GM19468 (cell line): Measurements from ENCODE around the gene KHNYN.

Experiments
- ATAC-seq: cut with Tn5 transposase; IDR thresholded peaks from one replicate; pipeline ENCODE4 v1.9.1; 2021; ENCODE audit warnings: mild to moderate bottlenecking, moderate library complexity, moderate number of reproducible peaks; ENCODE audit not compliant: unreplicated experiment; ENCODE audit errors: extremely low read depth

KHNYN gene

DNA sequence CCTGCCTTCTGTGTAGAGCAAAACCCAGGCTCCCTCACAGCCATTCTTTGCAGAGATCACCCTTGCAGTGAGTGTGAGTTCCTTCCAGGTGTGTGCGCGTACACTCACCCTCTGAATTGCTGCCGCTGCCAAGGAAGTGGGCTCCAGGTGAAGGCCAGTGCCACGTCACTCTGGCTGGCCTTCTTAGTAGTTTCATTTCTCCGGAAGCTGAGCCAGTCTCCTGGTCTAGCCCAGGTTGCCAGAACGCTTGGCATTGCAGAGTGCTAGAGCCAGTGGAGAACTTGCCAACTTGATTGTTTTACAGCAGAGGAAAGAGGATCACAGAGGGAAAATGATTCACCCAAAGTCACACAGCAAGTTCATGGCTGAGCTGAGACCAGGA lies 11.3 kb upstream of the KHNYN start:
- no peak for ATAC-seq

DNA sequence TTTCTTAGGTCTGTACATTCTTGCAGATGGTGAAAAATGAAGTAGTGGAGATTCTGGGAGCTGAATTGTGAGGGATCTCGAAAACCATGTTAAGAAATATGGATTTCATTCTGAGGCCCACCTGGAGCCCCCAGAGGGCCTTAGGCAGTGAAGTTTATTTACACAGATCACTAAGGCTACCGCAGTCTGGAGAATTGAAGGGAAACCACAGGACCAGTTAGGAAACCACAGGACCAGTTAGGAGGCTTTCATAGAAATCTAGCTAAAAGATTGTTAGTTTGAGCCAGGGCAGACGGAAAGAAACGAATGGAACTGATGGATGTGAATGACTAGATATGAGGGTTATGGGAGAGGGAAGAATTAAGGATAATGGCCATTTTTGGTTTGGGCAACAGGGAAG lies 7.5 kb upstream of the KHNYN start:
- ATAC-seq: no peak

DNA sequence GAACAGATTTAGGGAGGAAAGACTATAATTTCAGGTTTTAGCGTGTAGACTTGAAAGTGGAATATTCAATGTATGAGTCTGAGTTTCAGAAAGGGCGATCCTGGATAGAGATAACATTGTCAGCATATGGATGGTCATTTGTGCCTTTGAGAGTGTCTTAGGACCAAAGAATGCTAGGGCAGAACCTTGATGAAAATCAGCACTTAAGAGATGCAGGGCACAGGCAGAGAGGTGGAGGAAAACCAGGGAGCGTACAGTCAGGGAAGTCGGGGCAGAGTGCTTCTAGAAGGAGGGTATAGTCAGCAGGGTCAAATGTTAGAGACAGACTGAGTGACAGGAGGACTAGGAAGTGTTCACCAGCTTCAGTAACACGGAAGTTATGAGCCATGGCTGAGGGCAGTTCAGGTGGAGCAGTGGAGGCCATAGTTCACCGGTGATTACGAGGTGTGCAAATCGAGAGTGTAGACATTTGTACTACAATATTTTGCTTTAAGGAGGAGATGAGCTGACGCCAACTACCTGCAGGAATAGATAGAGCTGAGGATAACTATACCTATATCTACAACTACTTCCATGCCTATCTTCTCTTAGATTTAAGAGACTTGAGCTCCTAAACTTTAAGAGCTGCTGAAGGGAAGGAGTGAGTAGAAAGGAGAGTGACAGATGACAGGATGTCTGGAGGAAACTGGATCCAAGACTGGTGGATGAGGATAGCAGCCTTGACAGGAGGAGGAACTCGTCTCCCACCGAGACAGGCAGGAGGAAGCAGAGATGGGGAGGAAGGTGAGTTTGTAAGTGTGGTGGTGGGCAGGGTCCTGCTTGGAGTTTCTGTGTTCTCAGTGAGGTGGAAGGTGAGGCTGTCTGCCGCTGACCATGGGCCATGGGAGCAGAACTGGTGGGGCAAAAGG lies 6.8 kb upstream of the KHNYN start:
- no peak for ATAC-seq

DNA sequence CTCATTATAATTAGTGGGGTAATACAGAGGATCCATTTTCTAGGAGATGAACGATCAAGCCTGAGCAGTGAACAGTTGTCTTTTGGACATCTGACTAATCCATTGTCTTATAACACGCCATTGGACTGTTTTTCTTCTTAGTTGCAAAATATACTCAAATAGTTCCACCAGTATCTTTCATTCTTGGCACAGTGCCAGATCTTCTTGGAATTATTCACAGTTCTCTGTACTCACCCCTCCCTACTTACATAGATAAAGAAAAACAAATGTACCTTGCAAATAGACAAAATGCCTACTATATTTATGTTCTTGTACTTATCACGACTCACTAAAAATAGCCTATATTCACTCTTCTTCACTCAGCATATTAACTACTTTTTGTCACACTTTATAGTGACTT lies 4.0 kb upstream of the KHNYN start:
- no peak for ATAC-seq

DNA sequence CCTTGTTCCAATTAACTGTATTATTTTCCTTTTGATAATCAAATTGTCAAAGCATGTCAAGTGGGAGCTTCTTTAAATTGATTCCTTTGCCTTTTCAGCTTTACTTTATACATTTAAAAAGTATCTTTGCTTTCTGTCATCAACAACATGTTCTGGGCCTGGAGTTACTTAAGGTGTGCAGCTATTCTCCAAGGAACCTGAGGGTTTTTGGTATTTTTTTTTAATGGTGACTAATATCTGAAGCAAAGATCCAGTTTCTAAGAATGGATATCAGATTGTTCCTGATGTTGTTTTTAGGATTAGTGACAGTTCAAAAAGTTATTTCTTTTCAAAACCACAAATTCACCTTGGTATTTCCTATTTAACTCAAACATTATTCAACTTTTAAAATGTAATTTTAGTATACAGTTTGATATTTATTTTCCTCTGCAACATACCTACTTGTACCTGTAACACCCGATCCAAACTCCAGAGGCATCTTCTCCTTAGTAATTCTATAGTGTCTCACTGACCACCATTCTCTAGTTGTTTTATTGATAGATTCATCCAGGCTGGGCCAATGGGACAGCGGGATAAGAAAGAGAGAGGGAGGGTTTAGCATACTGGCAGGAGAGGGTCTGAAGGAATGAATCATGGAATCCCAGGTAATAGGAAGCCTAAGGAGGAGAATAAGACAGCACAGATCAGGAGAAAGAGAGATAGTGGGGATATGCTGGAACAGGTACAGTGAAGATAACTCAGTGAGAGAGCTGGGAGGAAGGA lies 3.4 kb upstream of the KHNYN start:
- no peak for ATAC-seq

DNA sequence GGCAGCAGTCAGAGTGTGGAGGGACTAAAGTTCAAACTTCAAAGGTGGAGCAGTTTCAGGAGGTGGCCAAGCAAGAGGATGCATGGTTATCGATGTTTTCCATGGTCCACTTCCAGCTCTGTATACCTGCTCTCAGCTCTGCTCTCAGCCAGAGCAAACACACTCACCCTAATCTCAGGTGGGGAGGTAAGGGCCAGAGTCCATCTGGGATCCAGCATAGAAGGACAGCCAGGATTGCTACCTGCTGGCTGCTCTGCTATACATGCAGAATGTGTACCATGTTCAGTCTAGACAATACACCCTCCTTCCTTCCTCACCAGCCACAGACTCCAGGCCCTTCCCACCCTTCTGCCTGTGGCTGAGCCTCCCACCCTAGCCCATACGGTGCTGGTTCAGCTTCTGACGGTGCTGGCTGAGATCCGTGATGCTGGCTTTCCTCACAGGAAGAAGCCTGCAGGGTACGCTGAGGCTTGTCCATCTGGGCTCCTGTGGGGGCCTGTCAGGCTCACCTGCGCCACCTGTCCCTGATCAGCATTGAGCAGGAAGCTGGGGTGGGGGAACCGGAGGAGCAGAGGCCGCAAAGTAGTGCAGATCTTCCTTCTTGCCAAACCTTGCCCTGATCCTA lies 2.7 kb upstream of the KHNYN start:
- no peak for ATAC-seq

DNA sequence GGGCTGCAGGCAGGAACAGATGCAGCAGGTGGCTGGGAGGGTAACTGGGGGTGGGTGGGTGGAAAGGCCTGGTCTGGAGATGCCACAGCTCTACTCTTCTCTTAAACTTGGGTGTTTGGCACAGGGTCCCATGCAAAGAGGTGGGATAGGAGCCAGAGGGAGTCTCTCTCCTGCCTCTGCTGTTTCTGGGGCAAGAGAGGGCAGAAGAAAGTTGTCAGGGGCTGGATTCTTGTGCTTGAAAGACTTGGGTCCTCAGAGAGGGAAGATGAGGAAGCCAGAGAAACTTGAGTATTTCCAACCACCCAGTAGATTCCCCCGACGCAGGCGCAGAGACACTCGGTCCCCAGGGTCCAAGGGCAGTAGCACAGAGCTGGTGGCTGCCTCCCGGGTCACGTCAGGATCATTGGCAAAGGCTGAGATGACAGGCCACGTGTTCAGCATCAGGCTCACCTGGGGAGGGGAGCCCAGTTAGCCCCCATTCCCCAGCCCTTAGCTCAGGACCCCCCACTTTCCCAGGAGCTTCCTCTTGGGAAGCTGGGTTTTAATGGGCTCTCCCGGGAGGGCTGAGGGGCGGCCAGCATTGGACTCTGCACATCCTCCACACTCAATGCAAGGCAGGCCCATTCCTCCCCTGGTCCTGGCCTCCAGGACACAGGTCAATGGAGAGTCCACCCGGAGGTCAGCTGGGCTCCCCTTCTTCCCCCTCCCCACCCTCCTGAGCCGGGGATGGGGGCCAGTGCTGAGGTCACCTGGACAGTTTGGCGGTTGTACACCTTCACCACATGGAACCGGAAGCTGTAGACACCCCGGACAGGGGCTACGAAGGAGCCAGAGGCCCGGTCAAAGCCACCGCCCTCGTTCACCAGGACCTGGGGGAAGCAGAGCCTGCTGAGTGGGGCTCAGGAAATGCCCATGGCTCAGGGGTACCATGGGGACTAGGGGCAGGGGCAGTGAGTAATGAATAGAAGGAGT lies 1.9 kb upstream of the KHNYN start:
- ATAC-seq: no peak

DNA sequence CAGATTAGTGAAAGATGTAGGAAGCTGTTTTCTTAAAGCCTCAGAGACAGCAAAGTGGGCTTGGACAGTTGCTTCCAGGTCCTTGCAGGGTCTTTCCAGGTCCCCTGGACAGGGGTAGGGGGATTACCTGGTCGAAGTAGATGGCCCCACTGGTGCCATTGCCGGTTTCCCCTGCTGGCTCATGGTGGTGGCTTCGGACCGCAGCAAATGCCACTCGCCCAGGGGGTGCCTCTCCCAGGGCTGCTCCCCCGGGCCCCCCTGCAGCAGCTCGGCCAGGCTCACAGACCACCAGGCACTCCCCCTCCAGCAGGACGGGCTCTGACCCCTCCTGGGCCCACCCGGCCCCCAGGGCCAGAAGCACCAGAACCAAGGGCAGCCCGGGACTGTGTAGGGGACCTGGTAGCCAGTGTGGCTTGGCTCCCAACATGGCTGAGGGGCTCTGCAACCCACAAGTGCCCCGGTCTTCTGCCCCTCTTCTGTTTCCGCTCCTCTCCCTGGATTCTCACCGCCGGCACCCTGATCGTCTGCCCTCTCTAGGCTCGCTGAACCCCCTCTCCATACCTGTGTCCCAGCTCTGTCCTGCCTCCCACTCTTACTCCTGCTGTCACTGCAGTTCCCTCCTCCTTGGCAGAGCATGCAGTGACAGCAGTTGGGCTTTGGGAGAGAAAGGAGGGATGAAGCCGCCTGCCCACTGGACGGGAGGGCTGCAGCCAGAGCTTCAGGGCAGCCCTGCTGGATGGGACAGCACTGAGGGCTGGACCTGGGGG lies 943 bp upstream of the KHNYN start:
- ATAC-seq: no peak

DNA sequence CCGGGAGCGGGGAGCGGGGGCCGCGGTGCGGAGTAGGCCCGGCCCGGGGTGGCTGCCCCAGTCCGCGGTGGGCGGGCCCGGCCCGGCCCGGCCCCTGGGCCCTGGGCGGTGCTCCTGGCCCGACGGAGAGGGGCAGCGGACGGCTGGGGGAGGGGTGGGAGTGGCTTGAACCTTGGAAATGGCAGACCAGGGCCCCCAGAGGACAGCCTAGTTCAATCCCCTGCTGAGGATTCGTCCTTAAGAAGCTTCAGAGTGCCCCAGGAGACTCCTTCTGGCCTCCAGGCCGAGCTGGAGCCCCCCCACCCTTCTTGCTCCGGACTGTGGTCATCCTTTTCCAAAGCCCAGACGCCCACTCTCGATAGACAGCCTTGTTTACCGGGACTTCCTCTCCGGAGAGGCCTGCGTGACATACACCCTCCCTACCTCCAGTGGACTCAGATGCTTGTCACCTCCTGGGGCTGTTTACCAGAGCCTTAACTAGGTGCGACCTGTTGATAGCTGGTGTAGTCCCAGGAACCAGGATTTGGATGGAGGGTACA lies 458 bp downstream of the KHNYN start:
- ATAC-seq: peak; percentile 13

DNA sequence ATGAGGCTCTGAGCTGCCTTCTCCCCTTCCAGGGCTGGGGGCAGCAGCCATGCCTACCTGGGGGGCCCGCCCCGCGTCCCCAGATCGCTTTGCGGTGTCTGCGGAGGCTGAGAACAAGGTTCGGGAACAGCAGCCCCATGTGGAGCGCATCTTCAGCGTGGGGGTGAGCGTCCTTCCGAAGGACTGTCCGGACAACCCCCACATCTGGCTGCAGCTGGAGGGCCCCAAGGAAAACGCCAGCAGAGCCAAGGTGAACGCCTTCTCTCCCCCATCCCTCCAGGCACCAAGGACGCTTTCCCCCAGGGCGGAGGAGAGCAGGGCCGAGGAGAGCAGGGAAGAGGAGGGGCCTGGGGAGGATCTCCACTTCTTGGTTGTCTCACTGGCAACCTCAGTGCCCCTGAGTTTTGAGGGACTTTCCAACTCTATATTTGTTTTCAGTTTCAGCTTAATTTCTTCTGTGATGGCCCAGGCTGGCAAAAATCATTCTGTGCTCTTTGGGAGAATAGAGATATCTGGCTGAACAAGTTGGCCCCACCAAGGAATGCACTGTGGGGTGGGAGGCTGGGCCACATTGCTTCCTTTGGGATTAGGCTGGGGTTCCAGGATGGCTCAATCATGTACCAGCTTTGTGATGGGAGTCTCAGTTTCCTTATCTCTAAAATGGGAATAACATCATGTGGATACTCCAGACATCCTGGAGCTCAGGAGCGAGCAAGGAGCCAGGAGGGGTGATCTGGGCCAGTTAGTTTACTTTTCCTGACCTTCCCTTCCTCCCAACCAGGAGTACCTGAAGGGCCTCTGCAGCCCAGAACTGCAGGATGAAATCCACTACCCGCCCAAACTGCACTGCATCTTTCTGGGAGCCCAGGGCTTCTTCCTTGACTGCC lies 1.2 kb downstream of the KHNYN start:
- no peak for ATAC-seq

DNA sequence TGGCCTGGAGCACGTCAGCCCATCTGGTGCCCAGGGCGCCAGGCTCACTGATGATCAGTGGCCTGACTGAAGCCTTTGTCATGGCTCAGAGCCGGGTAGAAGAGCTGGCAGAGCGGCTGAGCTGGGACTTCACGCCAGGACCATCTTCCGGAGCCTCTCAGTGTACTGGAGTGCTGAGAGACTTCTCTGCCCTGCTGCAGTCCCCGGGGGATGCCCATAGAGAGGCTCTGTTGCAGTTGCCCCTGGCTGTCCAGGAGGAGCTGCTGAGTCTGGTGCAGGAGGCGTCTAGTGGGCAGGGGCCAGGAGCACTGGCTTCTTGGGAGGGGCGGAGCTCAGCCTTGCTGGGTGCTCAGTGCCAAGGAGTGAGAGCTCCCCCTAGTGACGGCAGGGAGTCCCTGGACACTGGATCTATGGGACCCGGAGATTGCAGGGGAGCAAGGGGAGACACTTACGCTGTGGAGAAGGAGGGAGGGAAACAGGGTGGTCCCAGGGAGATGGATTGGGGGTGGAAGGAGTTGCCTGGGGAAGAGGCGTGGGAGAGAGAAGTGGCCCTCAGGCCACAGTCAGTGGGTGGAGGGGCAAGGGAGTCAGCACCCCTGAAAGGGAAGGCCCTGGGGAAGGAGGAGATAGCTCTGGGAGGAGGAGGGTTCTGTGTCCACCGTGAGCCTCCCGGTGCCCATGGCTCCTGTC lies 2.0 kb downstream of the KHNYN start:
- peak; percentile 46 for ATAC-seq

DNA sequence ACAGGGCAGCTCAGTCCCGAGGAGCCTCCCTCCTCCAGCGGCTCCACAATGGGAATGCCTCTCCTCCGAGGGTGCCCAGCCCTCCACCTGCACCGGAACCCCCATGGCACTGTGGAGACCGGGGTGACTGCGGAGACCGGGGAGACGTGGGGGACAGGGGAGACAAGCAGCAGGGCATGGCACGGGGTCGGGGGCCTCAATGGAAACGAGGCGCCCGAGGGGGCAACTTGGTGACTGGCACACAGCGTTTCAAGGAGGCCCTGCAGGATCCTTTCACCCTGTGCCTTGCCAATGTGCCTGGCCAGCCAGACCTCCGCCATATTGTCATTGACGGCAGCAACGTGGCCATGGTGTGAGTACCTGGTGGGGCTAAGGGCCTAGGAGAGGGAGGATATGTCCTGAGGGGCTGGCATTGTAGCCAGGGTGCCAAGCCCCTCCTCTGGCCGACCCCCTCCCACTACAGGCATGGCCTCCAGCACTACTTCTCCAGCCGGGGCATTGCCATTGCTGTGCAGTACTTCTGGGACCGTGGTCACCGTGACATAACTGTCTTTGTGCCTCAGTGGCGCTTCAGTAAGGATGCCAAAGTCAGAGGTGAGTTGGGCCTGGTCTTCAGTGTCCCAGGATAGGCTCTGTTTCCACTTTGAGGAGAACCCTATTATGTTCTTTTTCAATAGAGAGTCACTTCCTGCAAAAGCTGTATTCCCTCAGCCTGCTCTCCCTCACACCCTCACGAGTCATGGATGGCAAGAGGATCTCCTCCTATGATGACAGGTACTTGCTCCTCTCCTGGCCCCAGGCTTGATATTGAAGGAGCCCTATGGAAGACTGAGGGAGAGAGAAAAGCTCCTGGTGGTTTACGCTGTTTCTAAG lies 2.7 kb downstream of the KHNYN start:
- no peak for ATAC-seq

DNA sequence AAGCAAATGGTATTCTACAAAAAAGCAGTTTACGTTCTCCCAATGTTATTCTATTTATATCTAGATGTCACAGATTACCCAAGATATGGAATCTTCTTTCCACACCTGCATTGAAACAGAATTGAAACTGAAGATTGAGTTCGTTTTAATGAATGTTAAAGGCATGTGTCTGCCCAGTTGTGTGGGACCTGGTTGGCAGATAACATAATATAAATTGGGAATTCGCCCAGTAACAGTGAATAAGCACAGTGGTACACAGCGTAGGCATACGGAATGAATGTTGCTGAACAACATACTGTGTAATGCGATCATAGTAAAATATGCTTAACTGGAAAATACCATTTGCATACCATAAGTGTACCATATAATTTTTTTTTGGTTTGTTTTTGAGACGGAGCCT lies 4.3 kb downstream of the KHNYN start:
- no peak for ATAC-seq

DNA sequence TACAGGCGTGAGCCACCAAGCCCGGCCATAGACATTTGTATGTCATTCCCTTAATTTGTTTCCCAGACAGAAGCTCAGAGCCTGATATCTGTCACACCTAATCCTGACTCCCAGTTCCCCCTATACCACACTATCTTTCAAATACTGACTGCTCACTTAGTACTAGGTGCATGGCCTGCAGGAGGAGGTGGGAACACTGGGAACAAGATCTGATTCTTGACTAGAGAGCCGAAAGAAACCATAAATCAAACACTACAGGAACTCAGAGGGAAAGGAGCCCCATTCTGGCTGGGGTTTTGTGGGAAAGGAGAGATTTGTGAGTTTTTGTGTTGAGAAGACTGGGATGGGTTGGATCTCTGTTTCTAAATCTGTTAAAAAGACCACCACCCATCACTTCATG lies 4.9 kb downstream of the KHNYN start:
- ATAC-seq: no peak

DNA sequence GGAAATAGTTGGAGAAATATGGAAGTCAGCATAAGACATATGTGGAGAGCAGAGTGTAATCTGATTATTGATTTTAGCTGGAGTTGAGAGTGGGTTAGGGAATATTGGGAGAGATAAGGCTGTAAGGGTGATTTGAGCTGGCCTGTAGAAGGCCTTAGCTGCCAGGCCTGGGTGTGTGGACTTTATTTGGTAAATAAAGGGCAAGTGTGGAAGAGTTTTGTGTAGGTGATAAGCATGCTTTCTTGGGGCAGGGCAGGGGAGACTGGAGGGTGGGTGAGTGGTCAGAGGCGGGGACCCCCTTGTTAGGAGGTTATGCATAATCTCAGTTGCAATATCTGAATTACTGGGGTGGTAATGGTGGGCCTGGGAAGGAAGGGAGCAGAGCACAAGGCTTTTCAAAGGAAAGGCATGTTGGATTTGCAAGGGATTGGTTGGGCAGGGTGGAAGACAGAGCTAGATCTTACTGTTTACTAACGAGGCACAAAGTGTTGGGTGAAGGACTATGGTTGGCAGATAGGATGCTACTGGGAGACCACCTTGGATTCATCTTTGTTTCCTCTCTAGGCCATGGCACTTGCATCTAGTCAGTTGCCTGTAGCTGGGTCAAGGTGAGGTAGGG lies 5.5 kb downstream of the KHNYN start:
- no peak for ATAC-seq

DNA sequence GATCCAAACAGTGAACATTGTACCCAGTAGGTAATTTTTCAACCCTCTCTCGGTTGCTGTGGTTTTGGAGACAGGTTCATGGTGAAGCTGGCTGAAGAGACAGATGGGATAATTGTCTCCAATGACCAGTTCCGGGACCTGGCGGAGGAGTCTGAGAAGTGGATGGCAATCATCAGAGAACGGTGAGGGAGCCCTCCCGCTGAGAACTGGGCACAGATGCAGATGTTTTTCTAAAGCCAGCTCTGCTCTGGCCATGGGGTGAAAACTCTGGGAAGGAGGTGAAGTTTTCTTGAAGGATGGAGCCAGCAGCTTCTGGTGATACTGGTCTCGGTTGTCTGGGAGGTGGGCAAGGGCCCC lies 6.2 kb downstream of the KHNYN start:
- ATAC-seq: no peak
